ENCODE data around the gene PRPF19. TPM values are rescaled to one million over a fixed set of nuclear protein-coding genes. Genes with fewer than 3 reads are reported as not detected.

The PRPF19 gene
- total and polyA plus RNA-seq, 2 of the 8 experiments (the other 6 are each of a cell fraction or from before 2014, with no cell fraction given): 107 to 141 TPM

- TF ChIP-seq POU5F1 (IDR thresholded peaks at IDR 0.05; ENCODE audit: low read depth, low read length): no peak
- TF ChIP-seq TEAD4 (IDR thresholded peaks at IDR 0.05; ENCODE audit: low read depth, low read length): no peak
- TF ChIP-seq KDM5A (IDR thresholded peaks at IDR 0.05; ENCODE audit: low read length): no peak
- TF ChIP-seq GTF2F1 (IDR thresholded peaks at IDR 0.05; ENCODE audit: borderline replicate concordance, low read depth, low read length): no peak
- TF ChIP-seq CBX5 (IDR thresholded peaks at IDR 0.05; ENCODE audit: low read depth, low read length): no peak
Measured at GRCh38 chr11:60930394-60930793, 24.0 kb upstream of the PRPF19 start (continued).
